Measurements from ENCODE around the gene CARS2. TPM values are rescaled to one million over a fixed set of nuclear protein-coding genes. Genes with fewer than 3 reads are reported as not detected.

The CARS2 gene
- total RNA-seq = 81.5 and 92.3 TPM in 2 replicates
- long read RNA-seq, partial matches to known transcripts = 2 of 8 reads
- long read RNA-seq, other reads (novel, unspliced or antisense) = 5 of 8 reads

GRCh38 chr13:110705826-110706569, at the start of gene CARS2:
TSS of gene CARS2 (minus strand) at chr13:110706116. CDS start at chr13:110706093, 23 bp downstream.
- Mint-ChIP-seq H3K9me3 (no peaks in the 10 kb centered on the region), H3K36me3 (ENCODE audit: low read depth) (peaks cover 7% of the 10 kb centered on the region), H3K27me3 (ENCODE audit: low read depth) (no peaks in the 10 kb centered on the region), H3K4me1 (peaks cover 51% of the 10 kb centered on the region), H3K27ac (ENCODE audit: unreplicated experiment) (peak within 1 kb of the TSS; percentile 89), H3K4me3 (peak within 1 kb of the TSS; percentile 93)
- peak; percentile 90 for DNase-seq (ENCODE audit: low read depth, low spot score)
- no peak for TF ChIP-seq CTCF (conservative IDR thresholded peaks at IDR 0.05)

- Mint-ChIP-seq H3K27me3 (ENCODE audit: low read depth) (no peaks in the 10 kb centered on the region), H3K4me3 (no peak overlapping the region), H3K4me1 (no peaks in the 10 kb centered on the region), H3K36me3 (ENCODE audit: low read depth) (peaks cover 13% of the 10 kb centered on the region), H3K27ac (ENCODE audit: unreplicated experiment) (no peak overlapping the region), H3K9me3 (peaks cover 8% of the 10 kb centered on the region)
- no peak for DNase-seq (ENCODE audit: low read depth, low spot score)
- TF ChIP-seq CTCF (conservative IDR thresholded peaks at IDR 0.05) = no peak
These were observed 42.4 kb upstream of the CARS2 start for GRCh38 chr13:110748271-110748670.

- no peak overlapping the region for H3K4me3 Mint-ChIP-seq
- no peak for DNase-seq (ENCODE audit: low read depth, low spot score)
- H3K27ac Mint-ChIP-seq (ENCODE audit: unreplicated experiment) = no peak overlapping the region
- peaks cover 11% of the 10 kb centered on the region for H3K9me3 Mint-ChIP-seq
- TF ChIP-seq CTCF (conservative IDR thresholded peaks at IDR 0.05) = no peak
- no peaks in the 10 kb centered on the region for H3K27me3 Mint-ChIP-seq (ENCODE audit: low read depth)
- H3K4me1 Mint-ChIP-seq = no peaks in the 10 kb centered on the region
- H3K36me3 Mint-ChIP-seq (ENCODE audit: low read depth) = peaks cover 10% of the 10 kb centered on the region
These were observed 40.5 kb upstream of the CARS2 start for GRCh38 chr13:110746438-110746837.

- DNase-seq (ENCODE audit: low read depth, low spot score) = no peak
- no peaks in the 10 kb centered on the region for H3K4me1 Mint-ChIP-seq
- peaks cover 12% of the 10 kb centered on the region for H3K9me3 Mint-ChIP-seq
- TF ChIP-seq CTCF (conservative IDR thresholded peaks at IDR 0.05) = no peak
- H3K4me3 Mint-ChIP-seq = no peak overlapping the region
- no peaks in the 10 kb centered on the region for H3K27me3 Mint-ChIP-seq (ENCODE audit: low read depth)
- no peak overlapping the region for H3K27ac Mint-ChIP-seq (ENCODE audit: unreplicated experiment)
- H3K36me3 Mint-ChIP-seq (ENCODE audit: low read depth) = peaks cover 10% of the 10 kb centered on the region
These were observed 37.8 kb upstream of the CARS2 start for GRCh38 chr13:110743687-110744086.

- TF ChIP-seq CTCF (conservative IDR thresholded peaks at IDR 0.05) = no peak
- Mint-ChIP-seq H3K27ac (ENCODE audit: unreplicated experiment) (no peak overlapping the region), H3K4me1 (no peaks in the 10 kb centered on the region), H3K9me3 (peaks cover 15% of the 10 kb centered on the region), H3K4me3 (no peak overlapping the region), H3K27me3 (ENCODE audit: low read depth) (no peaks in the 10 kb centered on the region), H3K36me3 (ENCODE audit: low read depth) (peaks cover 17% of the 10 kb centered on the region)
- DNase-seq (ENCODE audit: low read depth, low spot score) = no peak
These were observed 31.6 kb upstream of the CARS2 start for GRCh38 chr13:110737555-110737954.
